HG03097 (cell line): ENCODE measurements around the gene CPSF4L.
"Not testable (repeated sequence)": the region's sequence is repeated elsewhere in the genome, so short reads cannot be mapped to it uniquely, and the experiment has no call there.

ENCODE experiments used
- ATAC-seq: cut with Tn5 transposase; IDR thresholded peaks from one replicate; pipeline ENCODE4 v1.9.1; 2021; ENCODE audit not compliant: unreplicated experiment, low FRiP score

Gene CPSF4L, protein sequence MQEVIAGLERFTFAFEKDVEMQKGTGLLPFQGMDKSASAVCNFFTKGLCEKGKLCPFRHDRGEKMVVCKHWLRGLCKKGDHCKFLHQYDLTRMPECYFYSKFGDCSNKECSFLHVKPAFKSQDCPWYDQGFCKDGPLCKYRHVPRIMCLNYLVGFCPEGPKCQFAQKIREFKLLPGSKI

GRCh38 chr17:73261617-73261951 lies at the start of gene CPSF4L:
Gene CPSF4L, minus strand, starts transcription at chr17:73261880. Its CDS starts 62 bp downstream, at chr17:73261818.
- no peak for ATAC-seq

- peak; percentile 0 for ATAC-seq
Measured at GRCh38 chr17:73311428-73311780, 49.7 kb upstream of the CPSF4L start.

DNA sequence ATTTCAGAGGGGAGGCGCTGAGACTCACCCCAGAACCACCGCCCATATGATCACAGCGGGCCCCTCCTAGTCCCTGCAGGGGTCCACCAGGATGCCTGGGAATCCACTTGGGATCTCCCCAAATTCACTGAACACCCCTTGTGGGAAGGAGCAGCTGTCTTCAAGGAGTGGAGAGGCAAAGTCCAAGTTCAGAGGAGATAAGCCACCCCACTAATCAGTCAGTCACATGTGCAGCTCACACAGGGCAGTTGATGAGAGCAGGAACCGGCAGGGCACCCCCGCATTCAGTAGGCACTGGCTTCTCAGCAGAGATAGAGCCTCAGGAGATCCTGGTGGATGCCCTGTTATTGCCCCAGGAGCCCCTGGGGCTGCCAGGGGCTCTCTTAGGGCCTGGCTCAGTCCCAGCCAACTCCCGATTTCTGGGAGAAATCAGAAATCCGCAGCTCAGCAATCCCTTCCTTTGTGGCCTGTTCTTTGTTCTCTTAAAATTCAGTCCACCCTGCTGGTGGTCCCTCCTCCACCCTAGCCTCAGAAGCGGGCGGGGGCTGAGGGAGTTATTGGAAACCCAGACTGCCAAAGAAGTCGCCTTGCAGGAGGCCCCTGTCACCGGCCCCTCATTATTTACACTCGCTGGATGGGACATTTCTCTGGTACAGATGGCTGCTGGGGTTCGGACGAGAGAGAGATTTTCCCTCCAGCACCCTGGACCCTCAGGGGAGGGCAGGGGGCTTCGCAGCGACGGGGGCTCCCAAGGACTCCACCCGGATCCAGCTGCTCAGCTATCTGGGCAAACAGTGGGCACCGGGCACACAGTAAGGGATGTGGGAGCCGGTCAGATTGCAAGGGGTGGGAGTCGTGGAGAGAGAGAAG lies 48.3 kb upstream of the CPSF4L start:
- no peak for ATAC-seq

DNA sequence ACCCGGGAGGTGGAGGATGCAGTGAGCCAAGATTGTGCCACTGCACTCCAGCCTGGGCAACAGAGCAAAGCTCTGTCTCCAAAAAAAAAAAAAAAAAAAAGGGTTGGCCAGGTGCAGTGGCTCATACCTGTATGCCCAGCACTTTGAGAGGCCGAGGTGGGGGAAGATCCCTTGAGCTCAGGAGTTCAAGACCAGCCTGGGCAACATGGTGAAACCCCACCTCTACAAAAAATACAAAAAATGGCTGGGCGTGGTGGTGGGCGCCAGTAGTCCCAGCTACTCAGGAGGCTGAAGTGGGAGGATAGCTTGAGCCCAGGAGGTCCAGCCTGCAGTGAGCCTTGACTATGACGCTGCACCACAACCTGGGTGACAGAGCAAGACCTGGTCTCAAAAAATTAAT lies 47.3 kb upstream of the CPSF4L start:
- not testable (repeated sequence) for ATAC-seq

- no peak for ATAC-seq
Measured at GRCh38 chr17:73308017-73308823, 46.5 kb upstream of the CPSF4L start.

DNA sequence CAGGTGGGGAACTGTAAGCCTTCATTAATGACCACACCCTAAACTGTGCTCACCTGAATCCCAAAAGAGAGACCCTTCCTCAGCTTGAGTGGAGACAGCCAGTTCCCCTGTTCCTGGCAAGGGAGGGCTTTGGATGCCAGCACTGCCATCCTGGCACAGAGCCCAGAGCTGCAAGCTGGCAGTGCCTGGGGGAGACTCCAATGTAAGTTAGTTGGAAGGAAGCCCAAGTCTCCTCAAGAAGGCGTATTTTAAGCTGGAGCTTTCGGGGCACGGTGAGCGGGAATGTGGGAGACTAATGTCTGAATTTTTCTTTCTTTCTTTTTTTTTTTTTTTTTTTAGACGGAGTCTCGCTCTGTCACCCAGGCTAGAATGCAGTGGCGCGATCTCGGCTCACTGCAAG lies 45.5 kb upstream of the CPSF4L start:
- no peak for ATAC-seq

- no peak for ATAC-seq
Measured at GRCh38 chr17:73305845-73306836, 44.5 kb upstream of the CPSF4L start.

GRCh38 chr17:73304971-73305812 lies 43.5 kb upstream of the CPSF4L start:
- ATAC-seq: no peak

DNA sequence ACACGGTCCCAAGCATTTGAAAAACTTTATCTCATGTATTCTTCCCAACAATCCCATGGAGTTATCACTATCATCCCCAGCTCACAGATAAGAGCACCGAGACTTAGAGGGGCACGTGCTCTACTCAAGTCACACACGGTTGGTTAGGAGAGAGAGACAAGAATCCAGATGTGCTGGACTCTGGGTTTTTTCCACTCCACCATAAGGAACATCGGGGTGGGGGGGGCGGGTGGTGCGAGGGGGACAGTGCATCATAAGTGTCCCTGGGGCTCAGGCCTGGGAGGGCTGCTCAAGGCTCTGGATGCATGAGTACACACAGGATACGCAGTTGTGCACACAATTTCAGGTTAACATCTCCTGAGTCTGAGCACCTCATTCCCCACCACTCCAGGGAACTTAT lies 42.8 kb upstream of the CPSF4L start:
- no peak for ATAC-seq

DNA sequence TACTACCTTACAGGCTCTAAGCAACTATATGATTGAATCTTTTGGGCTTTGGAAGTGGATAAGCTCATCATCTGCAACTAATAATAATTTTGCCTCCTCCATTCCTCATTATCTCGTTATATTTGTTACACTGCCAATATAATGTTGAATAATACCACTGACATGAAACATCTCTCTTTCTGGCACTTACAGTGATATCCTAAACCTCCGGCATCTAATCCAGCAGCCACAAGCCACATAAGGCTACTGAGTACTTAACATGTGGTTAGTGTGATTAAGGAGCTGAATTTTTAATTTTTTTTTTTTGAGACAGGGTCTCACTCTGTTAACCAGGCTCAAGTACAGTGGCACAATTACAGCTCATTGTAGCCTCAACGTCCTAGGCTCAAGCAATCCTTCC lies 40.5 kb upstream of the CPSF4L start:
- ATAC-seq: no peak

GRCh38 chr17:73301369-73301768 lies 39.7 kb upstream of the CPSF4L start:
- ATAC-seq: no peak

- ATAC-seq: no peak
Measured at GRCh38 chr17:73300392-73300791, 38.7 kb upstream of the CPSF4L start.

- no peak for ATAC-seq
Measured at GRCh38 chr17:73297934-73298861, 36.5 kb upstream of the CPSF4L start.

DNA sequence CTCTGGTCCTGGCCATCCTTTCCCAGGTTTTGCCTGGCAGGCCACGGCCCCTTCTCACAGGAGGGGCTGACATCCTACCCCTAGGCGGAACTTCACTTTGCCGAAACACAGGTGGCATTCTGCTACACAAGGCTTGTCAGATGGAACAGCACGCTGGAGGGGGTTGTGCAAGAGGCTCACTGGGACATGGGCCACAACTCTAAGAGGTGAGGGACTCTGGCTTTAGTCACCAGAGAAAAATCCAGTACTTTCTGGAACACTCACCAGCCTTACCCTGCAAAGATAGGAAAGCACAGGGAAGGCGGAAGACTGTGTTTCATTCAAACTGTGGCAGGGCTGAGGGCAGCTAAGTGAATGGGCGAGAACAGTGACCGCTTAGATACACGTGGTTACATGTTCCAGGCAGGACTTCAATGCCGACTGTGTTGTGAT lies 31.8 kb upstream of the CPSF4L start:
- ATAC-seq: no peak

DNA sequence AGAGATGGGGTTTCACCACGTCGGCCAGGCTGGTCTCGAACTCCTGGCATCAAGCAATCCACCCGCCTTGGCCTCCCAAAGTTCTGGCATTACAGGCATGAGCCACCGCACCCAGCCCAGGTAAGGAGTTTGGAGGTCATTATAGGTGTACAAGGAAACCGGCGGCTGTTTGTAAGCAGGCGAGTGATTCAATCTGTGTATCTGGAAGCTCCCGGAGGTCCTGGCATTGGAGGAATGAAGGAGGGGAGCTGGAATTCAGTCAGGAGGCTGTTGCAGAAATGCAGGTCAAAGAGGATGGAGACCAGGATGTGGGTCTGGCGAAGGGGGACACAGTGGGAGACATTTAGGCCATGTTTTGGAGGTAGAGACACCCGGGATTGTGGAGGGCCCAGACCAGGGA lies 31.4 kb upstream of the CPSF4L start:
- no peak for ATAC-seq

- no peak for ATAC-seq
Measured at GRCh38 chr17:73292031-73292531, 30.4 kb upstream of the CPSF4L start.

- ATAC-seq: peak; percentile 82
Measured at GRCh38 chr17:73291260-73291801, 29.7 kb upstream of the CPSF4L start.
